GM19372 (cell line): Measurements from ENCODE around the gene CA4.
"Not testable (repeated sequence)": the region's sequence is repeated elsewhere in the genome, so short reads cannot be mapped to it uniquely, and the experiment has no call there.

Source experiments
- ATAC-seq: cut with Tn5 transposase; IDR thresholded peaks from one replicate; pipeline ENCODE4 v1.9.1; 2021; ENCODE audit warnings: mild to moderate bottlenecking, low read depth, moderate library complexity; ENCODE audit not compliant: unreplicated experiment

CA4 gene

GRCh38 chr17:60170835-60171752 is 21.3 kb downstream of the CA4 start:
- ATAC-seq: no peak

- no peak for ATAC-seq
Measured at GRCh38 chr17:60171753-60172079, 21.9 kb downstream of the CA4 start.

GRCh38 chr17:60173304-60173819 is 23.6 kb downstream of the CA4 start:
- ATAC-seq: no peak

- ATAC-seq: no peak
Measured at GRCh38 chr17:60174035-60174434, 24.3 kb downstream of the CA4 start.

GRCh38 chr17:60174767-60175166 is 25.0 kb downstream of the CA4 start:
- ATAC-seq: not testable (repeated sequence)

GRCh38 chr17:60176763-60177162 is 27.0 kb downstream of the CA4 start:
- not testable (repeated sequence) for ATAC-seq

- not testable (repeated sequence) for ATAC-seq
Measured at GRCh38 chr17:60178180-60178579, 28.4 kb downstream of the CA4 start.

GRCh38 chr17:60180380-60180779 is 30.6 kb downstream of the CA4 start:
- not testable (repeated sequence) for ATAC-seq

- ATAC-seq: not testable (repeated sequence)
Measured at GRCh38 chr17:60186372-60186771, 36.6 kb downstream of the CA4 start.

- not testable (repeated sequence) for ATAC-seq
Measured at GRCh38 chr17:60186846-60187745, 37.3 kb downstream of the CA4 start.

- ATAC-seq: no peak
Measured at GRCh38 chr17:60188759-60189158, 39.0 kb downstream of the CA4 start.

- ATAC-seq: not testable (repeated sequence)
Measured at GRCh38 chr17:60190032-60190431, 40.3 kb downstream of the CA4 start.

- ATAC-seq: not testable (repeated sequence)
Measured at GRCh38 chr17:60193032-60193431, 43.3 kb downstream of the CA4 start.

- ATAC-seq: no peak
Measured at GRCh38 chr17:60193482-60193881, 43.7 kb downstream of the CA4 start.

- ATAC-seq: not testable (repeated sequence)
Measured at GRCh38 chr17:60194141-60194540, 44.4 kb downstream of the CA4 start.

GRCh38 chr17:60198630-60199029 is 48.9 kb downstream of the CA4 start:
- ATAC-seq: not testable (repeated sequence)

- ATAC-seq: not testable (repeated sequence)
Measured at GRCh38 chr17:60205782-60206181, 56.0 kb downstream of the CA4 start.

- ATAC-seq: not testable (repeated sequence)
Measured at GRCh38 chr17:60208302-60208701, 58.5 kb downstream of the CA4 start.
